BLaER1 treated with 17β-estradiol and CSF1 and Interleukin-3, amounts not matched to agents 10 nM and 100 nM (cell line): ENCODE data around the gene SLC22A16.
"Not testable (repeated sequence)": the region's sequence is repeated elsewhere in the genome, so short reads cannot be mapped to it uniquely, and the experiment has no call there.

Source experiments
- H3K27ac ChIP-seq, 11 experiments: shearing (Covaris generic); formaldehyde crosslinking; 2 replicates each; pipeline ENCODE4 v1.8.1; 2022
- H3K27me3 ChIP-seq, 11 experiments: shearing (Covaris generic); formaldehyde crosslinking; 2 replicates each; pipeline ENCODE4 v1.8.1; 2022
- H3K36me3 ChIP-seq, 11 experiments: shearing (Covaris generic); formaldehyde crosslinking; 2 replicates each; pipeline ENCODE4 v1.8.1; 2022
- H3K4me1 ChIP-seq, 10 experiments: shearing (Covaris generic); formaldehyde crosslinking; 2 replicates each; pipeline ENCODE4 v1.8.1; 2022
- H3K4me2 ChIP-seq, 11 experiments: shearing (Covaris generic); formaldehyde crosslinking; 2 replicates each; pipeline ENCODE4 v1.8.1; 2022
- H3K4me3 ChIP-seq, 10 experiments: shearing (Covaris generic); formaldehyde crosslinking; 2 replicates each; pipeline ENCODE4 v1.8.1; 2022
- H3K9ac ChIP-seq, 11 experiments: shearing (Covaris generic); formaldehyde crosslinking; 2 replicates each; pipeline ENCODE4 v1.8.1; 2022
- H3K9me3 ChIP-seq, 11 experiments: shearing (Covaris generic); formaldehyde crosslinking; replicated peaks in 1 of 11; 2 replicates each; pipeline ENCODE4 v1.8.1; 2022
- H4K20me1 ChIP-seq, 11 experiments: shearing (Covaris generic); formaldehyde crosslinking; 2 replicates each; pipeline ENCODE4 v1.8.1; 2022
- Cebpa-rat ChIP-seq, 11 experiments: shearing (Covaris generic); IDR thresholded peaks; 2 replicates each; pipeline ENCODE4 v1.8.1; 2022

SLC22A16 gene

GRCh38 chr6:110492584-110492983, 16.2 kb upstream of the SLC22A16 start:
- Histone ChIP-seq H3K9me3 (peaks cover 0 to 17% (median 9%) of the 10 kb centered on the region in 11 experiments; a peak in 8 of 22 replicates), H3K4me3 (no peak overlapping the region), H3K36me3 (no peaks in the 10 kb centered on the region), H3K27me3 (no peaks in the 10 kb centered on the region), H3K9ac (no peak overlapping the region), H4K20me1 (no peaks in the 10 kb centered on the region), H3K4me1 (no peaks in the 10 kb centered on the region), H3K27ac (no peak overlapping the region), H3K4me2 (no peak overlapping the region)
- TF ChIP-seq Cebpa-rat (IDR thresholded peaks at IDR 0.05) = peak in 3 of 11 experiments; percentile 20 to 50 (median 41); a peak in 2 of 22 replicates

- TF ChIP-seq Cebpa-rat (IDR thresholded peaks at IDR 0.05) = no peak
- Histone ChIP-seq H3K9me3 (peaks cover 0 to 9% (median 4%) of the 10 kb centered on the region in 11 experiments; a peak in 6 of 22 replicates), H3K4me3 (no peak overlapping the region), H3K9ac (no peak overlapping the region), H3K4me2 (no peak overlapping the region), H3K27ac (no peak overlapping the region), H4K20me1 (no peaks in the 10 kb centered on the region), H3K4me1 (no peaks in the 10 kb centered on the region), H3K27me3 (no peaks in the 10 kb centered on the region), H3K36me3 (no peaks in the 10 kb centered on the region)
Observed at GRCh38 chr6:110491644-110492317, 15.4 kb upstream of the SLC22A16 start.

- Histone ChIP-seq H3K9ac (no peak overlapping the region), H3K4me3 (no peak overlapping the region), H3K9me3 (peaks cover 0 to 5% (median 0%) of the 10 kb centered on the region in 11 experiments; a peak in 3 of 22 replicates), H3K4me1 (peaks cover 0 to 2% (median 0%) of the 10 kb centered on the region in 10 experiments; a peak in 1 of 20 replicates), H4K20me1 (no peaks in the 10 kb centered on the region), H3K36me3 (no peaks in the 10 kb centered on the region), H3K4me2 (no peak overlapping the region), H3K27ac (no peak overlapping the region), H3K27me3 (no peaks in the 10 kb centered on the region)
- no peak for TF ChIP-seq Cebpa-rat (IDR thresholded peaks at IDR 0.05)
Observed at GRCh38 chr6:110491299-110491643, 14.9 kb upstream of the SLC22A16 start.

- no peak for TF ChIP-seq Cebpa-rat (IDR thresholded peaks at IDR 0.05)
- no peak overlapping the region for H3K27ac ChIP-seq
- peaks cover 7 to 14% (median 9%) of the 10 kb centered on the region in 10 experiments for H3K4me1 ChIP-seq
- peaks cover 0 to 5% (median 0%) of the 10 kb centered on the region in 11 experiments; a peak in 2 of 22 replicates for H3K9me3 ChIP-seq
- H3K27me3 ChIP-seq = no peaks in the 10 kb centered on the region
- H3K4me2 ChIP-seq = no peak overlapping the region
- H3K36me3 ChIP-seq = no peaks in the 10 kb centered on the region
- H3K9ac ChIP-seq = no peak overlapping the region
- no peak overlapping the region for H3K4me3 ChIP-seq
- H4K20me1 ChIP-seq = no peaks in the 10 kb centered on the region
Observed at GRCh38 chr6:110490110-110490509, 13.7 kb upstream of the SLC22A16 start.

GRCh38 chr6:110488606-110489190, 12.3 kb upstream of the SLC22A16 start:
- peaks cover 0 to 5% (median 0%) of the 10 kb centered on the region in 11 experiments; a peak in 2 of 22 replicates for H3K9me3 ChIP-seq
- H3K4me2 ChIP-seq = no peak overlapping the region
- H3K4me1 ChIP-seq = peaks cover 11 to 26% (median 21%) of the 10 kb centered on the region in 10 experiments
- no peak overlapping the region for H3K9ac ChIP-seq
- no peaks in the 10 kb centered on the region for H4K20me1 ChIP-seq
- no peaks in the 10 kb centered on the region for H3K36me3 ChIP-seq
- no peak overlapping the region for H3K27ac ChIP-seq
- TF ChIP-seq Cebpa-rat (IDR thresholded peaks at IDR 0.05) = no peak
- H3K27me3 ChIP-seq = no peaks in the 10 kb centered on the region
- no peak overlapping the region for H3K4me3 ChIP-seq

GRCh38 chr6:110487968-110488381, 11.6 kb upstream of the SLC22A16 start:
- H3K9ac ChIP-seq, H3K4me3 ChIP-seq, H3K27ac ChIP-seq, H3K27me3 ChIP-seq, H3K9me3 ChIP-seq, H3K4me2 ChIP-seq, H4K20me1 ChIP-seq, H3K36me3 ChIP-seq: not testable (repeated sequence)
- peaks cover 11 to 26% (median 23%) of the 10 kb centered on the region in 10 experiments for H3K4me1 ChIP-seq

GRCh38 chr6:110486756-110487155, 10.3 kb upstream of the SLC22A16 start:
- Histone ChIP-seq H3K36me3 (peaks cover 0 to 8% (median 6%) of the 10 kb centered on the region in 11 experiments; a peak in 10 of 22 replicates), H3K4me2 (no peak overlapping the region), H4K20me1 (no peaks in the 10 kb centered on the region), H3K9ac (no peak overlapping the region), H3K27ac (0 out of 22 replicates have a peak overlapping the region, but pooled peaks of 1 of the 11 experiments have one; percentile 15), H3K4me1 (peaks cover 11 to 26% (median 23%) of the 10 kb centered on the region in 10 experiments), H3K4me3 (no peak overlapping the region), H3K27me3 (no peaks in the 10 kb centered on the region), H3K9me3 (peaks cover 0 to 14% (median 8%) of the 10 kb centered on the region in 11 experiments; a peak in 17 of 22 replicates)
- TF ChIP-seq Cebpa-rat (IDR thresholded peaks at IDR 0.05) = no peak

- TF ChIP-seq Cebpa-rat (IDR thresholded peaks at IDR 0.05) = no peak
- H3K9ac ChIP-seq = peak overlapping the region in 2 of 11 experiments; percentile 11 to 18; a peak in 3 of 22 replicates
- peaks cover 0 to 16% (median 7%) of the 10 kb centered on the region in 11 experiments; a peak in 10 of 22 replicates for H3K36me3 ChIP-seq
- H3K4me2 ChIP-seq = peak overlapping the region; percentile 26 to 79 (median 58)
- H3K4me1 ChIP-seq = peaks cover 11 to 26% (median 23%) of the 10 kb centered on the region in 10 experiments
- no peaks in the 10 kb centered on the region for H4K20me1 ChIP-seq
- H3K27ac ChIP-seq = peak overlapping the region in 9 of 11 experiments; percentile 4 to 65 (median 59); a peak in 16 of 22 replicates
- H3K4me3 ChIP-seq = no peak overlapping the region
- H3K9me3 ChIP-seq = peaks cover 9 to 24% (median 20%) of the 10 kb centered on the region in 11 experiments; a peak in 21 of 22 replicates
- H3K27me3 ChIP-seq = no peaks in the 10 kb centered on the region
Observed at GRCh38 chr6:110485491-110485890, 9.1 kb upstream of the SLC22A16 start.

- H4K20me1 ChIP-seq = no peaks in the 10 kb centered on the region
- peak in 2 of 11 experiments; percentile 28 to 59; a peak in 1 of 22 replicates for TF ChIP-seq Cebpa-rat (IDR thresholded peaks at IDR 0.05)
- peak overlapping the region in 5 of 11 experiments; percentile 39 to 65 (median 60); a peak in 10 of 22 replicates for H3K27ac ChIP-seq
- no peak overlapping the region for H3K9ac ChIP-seq
- H3K36me3 ChIP-seq = peaks cover 0 to 21% (median 10%) of the 10 kb centered on the region in 11 experiments; a peak in 11 of 22 replicates
- no peaks in the 10 kb centered on the region for H3K27me3 ChIP-seq
- peak overlapping the region in 8 of 11 experiments; percentile 26 to 65 (median 53); a peak in 13 of 22 replicates for H3K4me2 ChIP-seq
- peaks cover 11 to 26% (median 23%) of the 10 kb centered on the region in 10 experiments for H3K4me1 ChIP-seq
- H3K9me3 ChIP-seq = peaks cover 9 to 30% (median 20%) of the 10 kb centered on the region in 11 experiments; a peak in 21 of 22 replicates
- no peak overlapping the region for H3K4me3 ChIP-seq
Observed at GRCh38 chr6:110484321-110484720, 7.9 kb upstream of the SLC22A16 start.
